ENCODE results near the gene ZBED2. TPM values are rescaled to one million over a fixed set of nuclear protein-coding genes. Genes with fewer than 3 reads are reported as not detected.

ZBED2 gene
- total RNA-seq, 1 donor from 2014 or later: 5.3 TPM

- POLR2A ChIA-PET: interaction anchor here (2.5 kb wide), 1 partner anchor 39 kb away, joined by 19 read pairs; no protein-coding TSS in a partner anchor
- no peaks in the 10 kb centered on the region for H3K27me3 Mint-ChIP-seq
- H3K9me3 Mint-ChIP-seq: no peaks in the 10 kb centered on the region
- TF ChIP-seq CTCF (IDR thresholded peaks at IDR 0.05): no peak
- no peak overlapping the region for H3K27ac Mint-ChIP-seq
- peaks cover 20% of the 10 kb centered on the region for H3K4me1 Mint-ChIP-seq
- peaks cover 7% of the 10 kb centered on the region for H3K36me3 Mint-ChIP-seq (ENCODE audit: low read depth)
- DNase-seq (no peak), ATAC-seq (ENCODE audit: low read depth) (no peak)
- CTCF ChIA-PET: interaction anchor here (2.0 to 4.2 kb wide), 3 partner anchors 40 to 51 kb away, joined by 6 to 72 read pairs (median 11); no protein-coding TSS in a partner anchor
- intact Hi-C loops (cut with micrococcal nuclease): loop anchor here (5.0 to 10.0 kb wide), 2 partner anchors 543 to 1885 kb away; partner anchors contain the start of gene NECTIN3
- no peak overlapping the region for H3K4me3 Mint-ChIP-seq
Observed at GRCh38 chr3:111617406-111617805, 22.3 kb upstream of the ZBED2 start.

- CTCF ChIA-PET: interaction anchor here (0.8 to 4.2 kb wide), 18 partner anchors 8 to 1302 kb away, joined by 3 to 72 read pairs (median 6); partner anchors contain the start of genes ABHD10 and ZBED2
- H3K36me3 Mint-ChIP-seq (ENCODE audit: low read depth): peaks cover 7% of the 10 kb centered on the region
- H3K9me3 Mint-ChIP-seq: no peaks in the 10 kb centered on the region
- no peaks in the 10 kb centered on the region for H3K27me3 Mint-ChIP-seq
- POLR2A ChIA-PET: interaction anchor here (0.9 to 2.5 kb wide), 8 partner anchors 13 to 362 kb away, joined by 3 to 19 read pairs (median 4); partner anchors contain the start of genes ABHD10, CD96 and ZBED2
- TF ChIP-seq CTCF (IDR thresholded peaks at IDR 0.05): no peak
- H3K4me1 Mint-ChIP-seq: peaks cover 21% of the 10 kb centered on the region
- DNase-seq: no peak
- intact Hi-C loops (cut with micrococcal nuclease): loop anchor here (1.0 to 10.0 kb wide), 5 partner anchors 22 to 1884 kb away; partner anchors contain the start of gene NECTIN3
- ATAC-seq (ENCODE audit: low read depth): peak; percentile 89
- no peak overlapping the region for H3K4me3 Mint-ChIP-seq
- peak overlapping the region; percentile 89 for H3K27ac Mint-ChIP-seq
Observed at GRCh38 chr3:111616417-111617105, 21.4 kb upstream of the ZBED2 start.

DNA sequence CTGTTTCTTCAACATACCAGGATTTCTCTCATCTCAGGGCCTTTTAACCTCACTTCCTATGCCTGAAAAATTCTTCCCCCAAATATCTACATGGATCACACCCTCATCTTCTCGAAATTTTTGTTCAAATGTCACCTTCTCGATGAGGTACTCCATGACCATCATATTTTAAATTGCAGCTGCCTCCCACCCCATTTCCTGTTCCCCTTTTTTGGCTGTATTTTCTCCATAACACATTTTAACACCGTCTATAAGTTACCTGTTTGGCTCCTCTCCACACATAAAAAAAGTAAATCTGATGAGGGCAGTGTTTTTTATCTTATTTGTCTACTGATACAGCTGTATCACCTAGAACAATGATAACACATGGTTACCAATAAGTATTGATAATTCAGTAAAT is 20.7 kb upstream of the ZBED2 start:
- ChIA-PET POLR2A (interaction anchor here (0.9 to 2.5 kb wide), 8 partner anchors 12 to 362 kb away, joined by 3 to 19 read pairs (median 4); partner anchors contain the start of genes ABHD10, CD96 and ZBED2), CTCF (interaction anchor here (1.0 to 4.2 kb wide), 17 partner anchors 8 to 1301 kb away, joined by 3 to 72 read pairs (median 6); partner anchors contain the start of genes ABHD10 and ZBED2)
- Mint-ChIP-seq H3K9me3 (no peaks in the 10 kb centered on the region), H3K36me3 (ENCODE audit: low read depth) (peaks cover 7% of the 10 kb centered on the region), H3K4me3 (no peak overlapping the region), H3K27ac (peak overlapping the region; percentile 89), H3K4me1 (peaks cover 28% of the 10 kb centered on the region), H3K27me3 (no peaks in the 10 kb centered on the region)
- no peak for TF ChIP-seq CTCF (IDR thresholded peaks at IDR 0.05)
- intact Hi-C loops (cut with micrococcal nuclease): loop anchor here (1.0 to 10.0 kb wide), 5 partner anchors 22 to 1884 kb away; partner anchors contain the start of gene NECTIN3
- ATAC-seq (ENCODE audit: low read depth) (peak; percentile 19), DNase-seq (no peak)

GRCh38 chr3:111613294-111613693 is 18.1 kb upstream of the ZBED2 start:
- ChIA-PET CTCF (interaction anchor here (1.7 kb wide), 1 partner anchor 35 kb away, joined by 6 read pairs; no protein-coding TSS in a partner anchor), POLR2A (interaction anchor here (1.3 kb wide), 1 partner anchor 35 kb away, joined by 3 read pairs; no protein-coding TSS in a partner anchor)
- H3K4me1 Mint-ChIP-seq: peaks cover 51% of the 10 kb centered on the region
- no peaks in the 10 kb centered on the region for H3K27me3 Mint-ChIP-seq
- H3K27ac Mint-ChIP-seq: no peak overlapping the region
- DNase-seq: no peak
- no peak for TF ChIP-seq CTCF (IDR thresholded peaks at IDR 0.05)
- ATAC-seq (ENCODE audit: low read depth): no peak
- H3K36me3 Mint-ChIP-seq (ENCODE audit: low read depth): peaks cover 7% of the 10 kb centered on the region
- H3K4me3 Mint-ChIP-seq: no peak overlapping the region
- H3K9me3 Mint-ChIP-seq: no peaks in the 10 kb centered on the region
- intact Hi-C loops (cut with micrococcal nuclease): loop anchor here (5.0 to 10.0 kb wide), 2 partner anchors 39 to 538 kb away; partner anchors contain the start of gene NECTIN3

Data from activated B cell treated with CpG ODN at 0.5 μM for 24 hours (primary cell).